ENCODE data around the gene TMEM108. TPM values are rescaled to one million over a fixed set of nuclear protein-coding genes. Genes with fewer than 3 reads are reported as not detected.

The TMEM108 gene
- total and polyA plus RNA-seq, 10 of the 15 experiments (the other 5 are each of a cell fraction or from before 2014, with no cell fraction given), result 0.02 to 0.58 (median 0.12) TPM; not detected in 5

- H3K4me1 ChIP-seq (ENCODE audit: control insufficient read depth, insufficient read depth, low read length), result no peaks in the 10 kb centered on the region
- H3K79me2 ChIP-seq (ENCODE audit: control insufficient read depth, insufficient read depth, low read length), result no peaks in the 10 kb centered on the region
- SMC1A ChIA-PET (ENCODE audit: uncharacterized antibody, unreplicated experiment), result interaction anchor here (1.3 kb wide), 1 partner anchor 15 kb away, joined by 3 read pairs; no protein-coding TSS in a partner anchor
- POLR2A ChIA-PET, result no interaction called here
- H3K27me3 ChIP-seq (replicated peaks in 1 of 2; ENCODE audit: control insufficient read depth in 2 of 2, insufficient read depth in 2 of 2, low read length in 1 of 2), result no peaks in the 10 kb centered on the region; a peak in 2 of 4 replicates
- H3K9me3 ChIP-seq (replicated peaks; ENCODE audit: control insufficient read depth, insufficient read depth, low read length), result no peaks in the 10 kb centered on the region
- CTCF ChIA-PET, result no interaction called here
- intact Hi-C loops (cut with micrococcal nuclease; ENCODE audit: unreplicated experiment), result no loop called here
- H3K27ac ChIP-seq (ENCODE audit: control insufficient read depth, insufficient read depth), result no peak overlapping the region
- BruUV-seq (replicated peaks), result no TSS peak
- no peaks in the 10 kb centered on the region for H4K20me1 ChIP-seq (ENCODE audit: control insufficient read depth, insufficient read depth)
- no peak overlapping the region for H2AFZ ChIP-seq (ENCODE audit: control insufficient read depth, low read depth, low read length)
- in situ Hi-C loops (cut with MboI), result no loop called here
- DNase-seq (ENCODE audit: low read depth, low spot score), result no peak
- no peak overlapping the region for H3K9ac ChIP-seq (ENCODE audit: control insufficient read depth, insufficient read depth, low read length)
- RAD21 ChIA-PET (ENCODE audit: unreplicated experiment), result no interaction called here
- ATAC-seq, result no peak
- no peak overlapping the region for H3K4me2 ChIP-seq (ENCODE audit: control insufficient read depth, insufficient read depth)
- FAIRE-seq, result no peak
- H3K4me3 ChIP-seq, result no peak overlapping the region
- WGBS (ENCODE audit: insufficient coverage, insufficient replicate concordance, low lambda C conversion rate, missing lambda C conversion rate), result 18% methylated on average over 2 of the region's 2 CpGs
- no peak for TF ChIP-seq TCF3 (IDR thresholded peaks at IDR 0.05; ENCODE audit: borderline replicate concordance, insufficient read depth, low read depth, low read length)
- no peak for TF ChIP-seq KDM1A (IDR thresholded peaks at IDR 0.05; ENCODE audit: borderline replicate concordance)
- no peak for TF ChIP-seq NFYA (IDR thresholded peaks at IDR 0.05; ENCODE audit: borderline replicate concordance, low read depth, low read length)
- H3K36me3 ChIP-seq (ENCODE audit: control insufficient read depth in 2 of 2, insufficient read depth in 2 of 2, low read length in 1 of 2), result no peaks in the 10 kb centered on the region
Measured at GRCh38 chr3:133360476-133360875, 322.3 kb downstream of the TMEM108 start.

GRCh38 chr3:133361011-133361410 lies 322.8 kb downstream of the TMEM108 start:
- ChIA-PET CTCF (no interaction called here), RAD21 (ENCODE audit: unreplicated experiment) (no interaction called here), SMC1A (ENCODE audit: uncharacterized antibody, unreplicated experiment) (interaction anchor here (1.3 kb wide), 1 partner anchor 16 kb away, joined by 3 read pairs; no protein-coding TSS in a partner anchor), POLR2A (no interaction called here)
- 43% methylated on average over 2 of the region's 2 CpGs for WGBS (ENCODE audit: insufficient coverage, insufficient replicate concordance, low lambda C conversion rate, missing lambda C conversion rate)
- H3K27me3 ChIP-seq (replicated peaks in 1 of 2; ENCODE audit: control insufficient read depth in 2 of 2, insufficient read depth in 2 of 2, low read length in 1 of 2), result no peaks in the 10 kb centered on the region; a peak in 2 of 4 replicates
- FAIRE-seq (no peak), DNase-seq (ENCODE audit: low read depth, low spot score) (no peak), ATAC-seq (no peak)
- H3K79me2 ChIP-seq (ENCODE audit: control insufficient read depth, insufficient read depth, low read length), result no peaks in the 10 kb centered on the region
- no peaks in the 10 kb centered on the region for H3K9me3 ChIP-seq (replicated peaks; ENCODE audit: control insufficient read depth, insufficient read depth, low read length)
- H2AFZ ChIP-seq (ENCODE audit: control insufficient read depth, low read depth, low read length), result no peak overlapping the region
- no peak overlapping the region for H3K9ac ChIP-seq (ENCODE audit: control insufficient read depth, insufficient read depth, low read length)
- H3K4me1 ChIP-seq (ENCODE audit: control insufficient read depth, insufficient read depth, low read length), result no peaks in the 10 kb centered on the region
- H4K20me1 ChIP-seq (ENCODE audit: control insufficient read depth, insufficient read depth), result no peaks in the 10 kb centered on the region
- in situ Hi-C loops (cut with MboI), result no loop called here
- intact Hi-C loops (cut with micrococcal nuclease; ENCODE audit: unreplicated experiment), result no loop called here
- BruUV-seq (replicated peaks), result no TSS peak
- H3K4me3 ChIP-seq, result no peak overlapping the region
- H3K36me3 ChIP-seq (ENCODE audit: control insufficient read depth in 2 of 2, insufficient read depth in 2 of 2, low read length in 1 of 2), result no peaks in the 10 kb centered on the region
- no peak overlapping the region for H3K4me2 ChIP-seq (ENCODE audit: control insufficient read depth, insufficient read depth)
- no peak overlapping the region for H3K27ac ChIP-seq (ENCODE audit: control insufficient read depth, insufficient read depth)
- no peak for TF ChIP-seq NFYA (IDR thresholded peaks at IDR 0.05; ENCODE audit: borderline replicate concordance, low read depth, low read length)
- TF ChIP-seq USF1 (IDR thresholded peaks at IDR 0.05; ENCODE audit: borderline replicate concordance, extremely low read length, insufficient read depth, low read depth, low read length), result no peak
- no peak for TF ChIP-seq ATF7 (IDR thresholded peaks at IDR 0.05; ENCODE audit: low read depth)
- TF ChIP-seq ZNF274 (IDR thresholded peaks at IDR 0.05; ENCODE audit: insufficient read depth, insufficient read length), result no peak
- TF ChIP-seq NKRF (conservative IDR thresholded peaks at IDR 0.05), result no peak
- no peak for TF ChIP-seq FOXK2 (IDR thresholded peaks at IDR 0.05)
- no peak for TF ChIP-seq BCL11A (IDR thresholded peaks at IDR 0.05; ENCODE audit: low read depth, low read length)
- no peak for TF ChIP-seq SMAD5 (IDR thresholded peaks at IDR 0.05; ENCODE audit: low read depth)
- no peak for TF ChIP-seq IRF3 (IDR thresholded peaks at IDR 0.05)
- TF ChIP-seq YBX1 (IDR thresholded peaks at IDR 0.05), result no peak
- no peak for TF ChIP-seq YY1 (IDR thresholded peaks at IDR 0.05; ENCODE audit: low read depth, low read length)
- no peak for TF ChIP-seq IRF5 (IDR thresholded peaks at IDR 0.05; ENCODE audit: borderline replicate concordance)

Measured in GM12878 (cell line).